OCI-LY1 (cell line): Measurements from ENCODE around the gene PSMD14.

Experiments
- H2AFZ ChIP-seq: fragments of 200-600 bp; sonication (generic), shearing (Covaris generic); 2 replicates; pipeline ENCODE4 v1.6.0; 2014; ENCODE audit warnings: antibody characterized with exemption, mild to moderate bottlenecking, low read length
- H3F3A ChIP-seq: fragments of 200-600 bp; sonication (generic), shearing (Covaris generic); 2 replicates; pipeline ENCODE4 v1.6.0; 2014; ENCODE audit warnings: mild to moderate bottlenecking, antibody characterized with exemption, low read length, moderate library complexity; ENCODE audit not compliant: insufficient read depth
- H3K27ac ChIP-seq: fragments of 200-600 bp; sonication (generic); 2 replicates; pipeline ENCODE4 v1.5.1; 2014; ENCODE audit warnings: low read length, mixed run types, mild to moderate bottlenecking, low read depth; ENCODE audit not compliant: poor library complexity, severe bottlenecking
- H3K27me3 ChIP-seq: fragments of 200-600 bp; sonication (generic); 2 replicates; pipeline ENCODE4 v1.6.0; 2014; ENCODE audit warnings: antibody characterized with exemption, mild to moderate bottlenecking, low read length, moderate library complexity; ENCODE audit not compliant: insufficient read depth
- H3K36me3 ChIP-seq: fragments of 200-600 bp; sonication (generic); 2 replicates; pipeline ENCODE4 v1.6.1; 2014; ENCODE audit warnings: mild to moderate bottlenecking, antibody characterized with exemption, low read length, moderate library complexity, mixed read lengths; ENCODE audit not compliant: insufficient read depth
- H3K4me1 ChIP-seq: fragments of 200-600 bp; sonication (generic); 2 replicates; pipeline ENCODE4 v1.5.1; 2014; ENCODE audit warnings: mild to moderate bottlenecking, low read length, moderate library complexity; ENCODE audit not compliant: insufficient read depth, severe bottlenecking
- H3K4me2 ChIP-seq: fragments of 200-600 bp; sonication (generic), shearing (Covaris generic); 2 replicates; pipeline ENCODE4 v1.6.1; 2014; ENCODE audit warnings: low read length
- H3K4me3 ChIP-seq: fragments of 200-600 bp; sonication (generic); 2 replicates; pipeline ENCODE4 v1.5.1; 2014; ENCODE audit warnings: low read length, low read depth, mild to moderate bottlenecking, mixed read lengths; ENCODE audit not compliant: poor library complexity, severe bottlenecking
- H3K79me2 ChIP-seq: fragments of 200-600 bp; shearing (Covaris generic); 2 replicates; pipeline ENCODE4 v1.6.1; 2016; ENCODE audit warnings: mixed run types, low read length, mixed read lengths; ENCODE audit not compliant: insufficient read depth
- H3K9ac ChIP-seq: fragments of 200-600 bp; sonication (generic), shearing (Covaris generic); 2 replicates; pipeline ENCODE4 v1.6.1; 2014; ENCODE audit warnings: mild to moderate bottlenecking, low read length, mixed read lengths
- H3K9me2 ChIP-seq: fragments of 200-600 bp; sonication (generic), shearing (Covaris generic); 2 replicates; pipeline ENCODE4 v1.6.1; 2014; ENCODE audit warnings: low read depth, mild to moderate bottlenecking, low read length, mixed read lengths
- H3K9me3 ChIP-seq: fragments of 200-600 bp; shearing (Covaris generic); 2 replicates; pipeline ENCODE4 v1.6.1; 2014; ENCODE audit warnings: low read length, mixed read lengths
- H4K20me1 ChIP-seq: fragments of 200-600 bp; sonication (generic), shearing (Covaris generic); 2 replicates; pipeline ENCODE4 v1.6.0; 2016; ENCODE audit warnings: mild to moderate bottlenecking, low read length; ENCODE audit not compliant: insufficient read depth
- CTCF ChIP-seq: fragments of 200-600 bp; sonication (generic), shearing (Covaris generic); IDR thresholded peaks from 2 replicates; pipeline ENCODE4 v1.5.1; 2017; ENCODE audit warnings: mild to moderate bottlenecking, antibody characterized with exemption, low read length, moderate library complexity, mixed read lengths
- EZH2 ChIP-seq: fragments of 200-600 bp; sonication (generic), shearing (Covaris generic); IDR thresholded peaks from 2 replicates; pipeline ENCODE4 v1.8.0; 2017; ENCODE audit warnings: borderline replicate concordance, mixed run types, mild to moderate bottlenecking, antibody characterized with exemption, low read length, moderate library complexity, mixed read lengths

Gene PSMD14

GRCh38 chr2:161407597-161407996, 99.4 kb downstream of the PSMD14 start:
- H2AFZ ChIP-seq: no peak overlapping the region
- no peaks in the 10 kb centered on the region for H3K4me1 ChIP-seq
- H3K79me2 ChIP-seq: no peaks in the 10 kb centered on the region
- no peak overlapping the region for H3K9ac ChIP-seq
- peaks cover 36% of the 10 kb centered on the region for H3K36me3 ChIP-seq
- no peak overlapping the region for H3K4me2 ChIP-seq
- no peaks in the 10 kb centered on the region for H3F3A ChIP-seq
- H3K9me3 ChIP-seq: no peaks in the 10 kb centered on the region
- H3K27ac ChIP-seq: no peak overlapping the region
- no peaks in the 10 kb centered on the region for H3K9me2 ChIP-seq
- no peaks in the 10 kb centered on the region for H4K20me1 ChIP-seq
- no peaks in the 10 kb centered on the region for H3K27me3 ChIP-seq
- no peak overlapping the region for H3K4me3 ChIP-seq
- TF ChIP-seq EZH2 (no peak), CTCF (no peak)

- Histone ChIP-seq H3K9me2 (no peaks in the 10 kb centered on the region), H3K4me3 (no peak overlapping the region), H3K4me1 (peaks cover 8% of the 10 kb centered on the region), H3K27me3 (no peaks in the 10 kb centered on the region), H3K9ac (no peak overlapping the region), H3K9me3 (no peaks in the 10 kb centered on the region), H3K79me2 (no peaks in the 10 kb centered on the region), H3F3A (no peaks in the 10 kb centered on the region), H3K4me2 (no peak overlapping the region), H3K36me3 (peaks cover 25% of the 10 kb centered on the region), H4K20me1 (no peaks in the 10 kb centered on the region), H2AFZ (no peak overlapping the region), H3K27ac (no peak overlapping the region)
- TF ChIP-seq EZH2 (no peak), CTCF (no peak)
Observed at GRCh38 chr2:161409308-161409907, 101.2 kb downstream of the PSMD14 start.

- peaks cover 25% of the 10 kb centered on the region for H3K36me3 ChIP-seq
- H3K27me3 ChIP-seq: no peaks in the 10 kb centered on the region
- H3F3A ChIP-seq: no peaks in the 10 kb centered on the region
- H3K4me3 ChIP-seq: no peak overlapping the region
- H4K20me1 ChIP-seq: no peaks in the 10 kb centered on the region
- H3K79me2 ChIP-seq: no peaks in the 10 kb centered on the region
- H3K9me3 ChIP-seq: no peaks in the 10 kb centered on the region
- no peaks in the 10 kb centered on the region for H3K9me2 ChIP-seq
- H2AFZ ChIP-seq: no peak overlapping the region
- H3K9ac ChIP-seq: no peak overlapping the region
- H3K4me2 ChIP-seq: no peak overlapping the region
- TF ChIP-seq CTCF (no peak), EZH2 (no peak)
- no peak overlapping the region for H3K27ac ChIP-seq
- peaks cover 21% of the 10 kb centered on the region for H3K4me1 ChIP-seq
Observed at GRCh38 chr2:161412346-161412745, 104.1 kb downstream of the PSMD14 start.
